GM21529 (cell line): ENCODE data around the gene KRTAP29-1.
"Not testable (repeated sequence)": the region's sequence is repeated elsewhere in the genome, so short reads cannot be mapped to it uniquely, and the experiment has no call there.

Source experiments
- ATAC-seq: cut with Tn5 transposase; IDR thresholded peaks from one replicate; pipeline ENCODE4 v1.9.1; 2021; ENCODE audit not compliant: unreplicated experiment

The KRTAP29-1 gene, protein sequence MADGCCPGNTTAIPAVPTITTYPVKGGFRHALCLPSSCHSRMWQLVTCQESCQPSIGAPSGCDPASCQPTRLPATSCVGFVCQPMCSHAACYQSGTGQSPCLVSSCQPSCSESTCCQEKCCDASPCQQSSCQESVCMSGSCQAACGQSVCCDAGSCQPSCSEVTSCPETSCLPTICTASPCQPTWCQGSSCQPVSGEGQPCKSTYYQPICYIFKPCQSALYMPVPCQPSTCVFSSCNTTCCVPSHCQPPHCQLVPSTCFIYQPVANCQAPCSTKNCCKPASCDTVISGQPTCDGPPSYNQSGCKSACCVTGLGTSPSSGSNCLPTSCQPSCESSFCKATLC

DNA sequence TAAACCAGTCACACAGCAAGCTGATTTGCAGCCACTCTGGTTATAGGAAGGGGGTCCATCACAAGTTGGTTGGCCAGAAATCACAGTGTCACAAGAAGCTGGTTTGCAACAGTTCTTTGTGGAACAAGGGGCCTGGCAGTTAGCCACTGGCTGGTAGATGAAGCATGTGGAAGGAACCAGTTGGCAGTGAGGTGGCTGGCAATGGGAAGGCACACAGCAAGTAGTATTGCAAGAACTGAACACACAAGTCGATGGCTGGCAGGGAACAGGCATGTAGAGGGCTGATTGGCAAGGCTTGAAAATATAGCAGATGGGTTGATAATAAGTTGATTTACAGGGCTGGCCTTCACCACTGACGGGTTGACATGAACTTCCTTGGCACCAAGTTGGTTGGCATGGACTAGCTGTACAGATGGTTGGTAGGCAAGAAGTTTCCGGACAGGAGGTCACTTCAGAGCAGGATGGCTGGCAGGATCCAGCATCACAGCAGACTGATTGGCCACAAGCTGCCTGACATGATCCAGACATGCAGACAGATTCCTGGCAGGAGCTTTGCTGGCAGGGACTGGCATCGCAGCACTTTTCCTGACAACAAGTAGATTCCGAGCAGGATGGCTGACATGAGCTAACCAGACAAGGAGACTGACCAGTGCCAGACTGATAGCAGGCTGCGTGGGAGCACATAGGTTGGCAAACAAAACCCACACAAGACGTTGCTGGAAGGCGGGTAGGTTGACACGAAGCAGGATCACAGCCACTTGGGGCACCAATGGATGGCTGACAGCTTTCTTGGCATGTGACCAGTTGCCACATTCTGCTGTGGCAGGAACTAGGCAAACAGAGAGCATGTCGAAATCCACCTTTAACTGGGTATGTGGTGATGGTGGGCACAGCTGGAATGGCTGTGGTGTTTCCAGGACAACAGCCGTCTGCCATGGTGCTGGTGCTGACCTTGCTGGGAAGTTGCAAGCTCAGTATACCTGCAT lies at the start of gene KRTAP29-1:
KRTAP29-1 (minus strand) TSS at position 936 of the 986 bp plus-strand sequence; CDS start at position 936, 0 bp downstream.
- no peak for ATAC-seq

DNA sequence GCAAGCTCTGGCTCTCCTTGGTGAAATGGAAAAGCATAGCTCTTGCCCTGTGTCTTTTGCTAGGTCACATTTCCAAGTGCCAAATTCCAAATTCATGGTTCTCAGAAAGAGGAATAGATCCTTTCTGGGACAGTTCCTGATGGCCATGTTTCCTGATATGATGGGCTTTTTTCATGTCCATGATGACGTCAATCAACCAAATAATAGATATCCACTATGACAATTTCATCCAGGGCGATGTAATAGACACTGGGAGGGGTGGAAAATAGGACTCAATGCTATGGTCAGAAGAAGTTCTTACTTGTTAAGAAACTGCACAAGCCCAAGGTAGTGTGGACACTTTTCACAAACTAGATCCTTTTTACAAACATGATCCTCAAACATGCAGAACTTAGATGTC lies 48.5 kb upstream of the KRTAP29-1 start:
- ATAC-seq = no peak

DNA sequence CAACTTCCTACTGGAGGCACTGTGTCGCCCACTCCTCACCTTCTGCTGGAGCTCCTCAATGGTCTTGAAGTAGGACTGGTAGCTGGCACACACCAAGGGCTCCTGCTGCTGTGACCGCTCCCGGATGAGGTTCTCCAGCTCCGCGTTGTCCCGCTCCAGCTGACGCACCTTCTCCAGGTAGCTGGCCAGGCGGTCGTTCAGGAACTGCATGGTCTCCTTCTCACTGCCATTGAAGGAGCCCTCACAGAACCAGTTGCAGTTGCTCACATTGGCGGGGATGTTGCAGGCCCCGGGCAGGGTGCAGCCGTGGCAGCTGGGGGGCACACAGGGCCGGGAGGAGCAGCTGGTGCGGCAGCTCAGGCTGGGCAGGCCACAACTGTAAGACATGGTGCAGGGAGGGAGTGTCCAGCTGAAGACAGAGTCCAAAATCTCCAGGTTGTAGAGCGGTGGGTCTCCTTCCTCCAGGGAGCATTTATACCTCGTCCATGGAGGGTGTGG lies 47.8 kb upstream of the KRTAP29-1 start, which contains the start of gene KRT33A:
KRT33A (minus strand) TSS at position 448 of the 498 bp plus-strand sequence; CDS start at position 387, 61 bp downstream.
- ATAC-seq = not testable (repeated sequence)

DNA sequence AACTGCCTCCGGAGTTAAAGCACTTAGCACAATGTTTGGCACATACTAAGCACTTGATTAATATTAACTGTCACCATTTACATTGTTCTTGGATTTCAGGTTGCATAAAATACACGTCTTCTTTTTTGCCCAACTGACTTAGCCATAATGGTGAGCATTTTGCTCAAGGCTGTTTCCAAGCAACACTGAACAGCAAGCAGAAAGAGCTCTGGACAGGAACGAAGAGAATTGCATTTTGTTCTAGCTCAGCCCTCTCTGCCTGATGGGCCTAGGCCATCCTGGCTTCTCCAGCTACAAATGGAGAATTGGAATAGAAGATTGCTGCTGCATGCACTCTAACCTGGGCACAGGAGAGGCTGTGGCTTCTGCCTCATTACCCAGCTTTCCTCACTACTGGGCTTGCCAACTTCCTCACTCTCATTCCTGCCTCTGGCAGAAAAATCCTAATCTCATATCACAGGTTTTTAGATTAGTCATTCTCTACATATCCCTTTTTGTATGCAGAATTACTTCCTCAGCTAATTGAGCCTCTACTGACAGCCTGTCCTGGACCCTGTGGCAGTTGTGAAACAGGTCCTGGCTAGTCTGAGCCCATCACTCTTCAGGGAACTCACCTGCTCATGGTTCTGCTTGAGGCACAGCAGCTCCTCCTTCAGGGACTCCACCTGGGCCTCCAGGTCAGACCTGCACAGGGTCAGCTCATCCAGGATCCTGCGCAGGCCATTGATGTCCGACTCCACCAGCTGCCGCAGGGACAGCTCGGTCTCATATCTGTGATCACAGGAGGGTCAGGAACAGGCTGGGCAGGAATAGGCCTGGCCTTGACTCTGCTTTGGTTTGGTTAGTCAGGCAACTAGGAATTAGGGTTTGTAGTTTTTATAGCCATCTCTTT lies 45.5 kb upstream of the KRTAP29-1 start:
- no peak for ATAC-seq

DNA sequence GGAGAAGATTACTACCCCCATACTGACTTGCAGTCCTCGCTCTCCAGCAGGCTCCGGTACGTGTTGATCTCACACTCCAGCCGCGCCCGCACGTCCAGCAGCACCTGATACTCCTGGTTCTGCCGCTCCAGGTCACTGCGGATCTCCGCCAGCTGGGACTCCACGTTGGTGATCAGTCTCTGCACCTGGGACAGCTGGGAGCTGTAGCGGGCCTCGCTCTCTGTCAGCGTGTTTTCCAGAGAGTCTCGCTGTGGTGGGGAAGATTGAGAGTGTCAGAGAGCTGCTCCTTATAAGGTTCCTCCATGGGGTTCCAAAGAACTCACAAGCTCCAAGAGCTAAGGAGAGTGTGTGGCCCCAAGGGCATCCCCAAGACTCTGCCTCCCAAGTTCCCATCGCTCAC lies 43.8 kb upstream of the KRTAP29-1 start:
- not testable (repeated sequence) for ATAC-seq

DNA sequence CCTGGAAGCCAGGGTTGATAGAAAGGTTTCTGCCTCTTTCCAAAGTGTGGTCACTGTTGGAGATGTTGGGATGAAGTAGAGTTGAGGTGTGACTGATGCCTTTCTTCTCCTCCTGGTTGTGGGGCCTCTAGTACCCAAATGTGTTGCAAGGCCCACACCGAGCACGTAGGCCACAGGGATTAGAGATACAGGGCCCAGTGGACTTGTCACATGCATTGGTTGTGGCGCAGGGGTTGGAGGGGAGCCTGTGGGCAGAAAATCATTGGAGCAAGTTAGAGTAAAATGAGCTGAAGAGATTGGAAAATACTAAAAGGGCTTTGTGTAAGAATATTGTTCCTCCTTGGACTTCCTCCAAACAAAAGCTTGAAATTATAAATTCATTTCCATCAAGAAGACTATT lies 43.3 kb upstream of the KRTAP29-1 start:
- ATAC-seq = no peak

DNA sequence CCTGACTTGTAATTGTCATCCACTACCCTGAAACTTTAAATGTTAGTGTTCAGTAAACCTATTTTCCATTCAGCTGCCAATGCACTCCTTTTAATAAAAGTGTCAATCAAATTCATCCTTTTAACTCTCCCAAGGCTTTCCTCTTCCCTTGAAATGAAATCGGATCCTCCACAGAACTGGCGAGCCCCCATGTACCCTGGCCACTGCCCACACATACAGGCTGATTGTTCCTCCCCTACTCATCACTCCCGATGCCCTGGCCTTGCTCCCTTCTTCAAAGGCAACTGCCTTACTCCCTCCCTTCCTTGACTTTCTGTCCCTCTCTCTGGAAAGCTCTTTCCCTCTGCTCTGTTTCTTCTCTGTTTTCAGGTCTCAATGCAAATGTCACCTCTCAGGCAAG lies 40.4 kb upstream of the KRTAP29-1 start:
- no peak for ATAC-seq

DNA sequence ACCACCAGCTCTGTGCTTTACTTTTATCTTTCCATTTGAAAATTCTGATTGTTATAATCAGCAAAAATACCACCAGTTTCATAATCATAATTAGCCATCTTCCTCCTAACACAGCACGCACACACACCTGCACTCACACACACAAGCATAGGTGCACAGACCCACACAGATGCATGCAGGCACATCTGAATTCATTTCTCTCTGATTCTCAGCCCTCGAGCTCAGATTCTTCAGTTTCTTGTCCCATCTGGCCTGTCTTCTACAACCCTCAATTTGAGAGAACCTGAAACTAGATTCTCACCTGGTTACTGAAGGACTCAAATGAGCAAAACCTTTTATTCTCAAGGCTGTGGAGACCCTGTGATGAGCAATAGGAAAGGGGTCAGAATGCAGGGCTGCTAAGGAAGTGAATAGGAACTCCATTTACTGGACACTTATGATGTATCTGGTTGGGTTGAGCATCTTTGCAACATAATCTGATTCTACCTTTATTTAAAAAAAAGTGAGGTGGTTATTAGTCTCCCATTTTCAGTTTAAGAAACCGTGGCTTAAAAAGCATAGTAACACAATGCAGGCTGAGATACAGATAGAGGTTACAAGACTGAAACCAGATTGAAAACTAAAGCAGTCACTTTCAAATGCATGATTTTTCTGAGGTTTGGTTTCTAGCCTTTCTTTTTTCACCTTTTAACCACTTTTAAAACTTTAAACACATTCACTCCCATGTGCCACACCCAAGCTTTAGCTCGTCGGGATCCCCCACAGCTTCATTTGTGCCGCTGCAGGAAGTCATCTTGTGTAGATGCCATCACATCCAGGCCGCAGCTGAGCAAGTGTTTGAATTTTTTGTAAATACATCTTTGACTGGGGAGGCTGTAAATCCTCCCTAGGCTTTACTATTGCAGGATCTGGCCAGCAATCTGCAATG lies 38.5 kb upstream of the KRTAP29-1 start:
- ATAC-seq = no peak

DNA sequence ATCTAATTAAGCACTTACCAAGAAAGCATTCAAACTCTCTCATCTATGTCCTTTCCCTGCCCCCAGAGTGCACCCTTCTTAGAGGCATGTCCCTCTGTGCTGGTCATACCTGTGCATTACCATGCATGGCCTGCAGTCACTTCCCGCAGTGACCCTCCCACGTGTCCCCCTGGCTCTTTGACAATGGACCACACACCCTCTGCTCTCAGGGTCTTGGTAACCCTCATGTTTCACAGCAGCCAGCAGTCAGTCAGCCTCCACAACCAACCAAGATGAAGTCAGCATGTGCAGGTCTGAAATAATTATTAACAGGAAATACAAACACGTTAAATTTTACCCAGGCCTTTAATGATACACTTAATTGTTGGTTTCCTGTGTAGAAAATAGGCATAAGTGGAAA lies 37.8 kb upstream of the KRTAP29-1 start:
- ATAC-seq = no peak

DNA sequence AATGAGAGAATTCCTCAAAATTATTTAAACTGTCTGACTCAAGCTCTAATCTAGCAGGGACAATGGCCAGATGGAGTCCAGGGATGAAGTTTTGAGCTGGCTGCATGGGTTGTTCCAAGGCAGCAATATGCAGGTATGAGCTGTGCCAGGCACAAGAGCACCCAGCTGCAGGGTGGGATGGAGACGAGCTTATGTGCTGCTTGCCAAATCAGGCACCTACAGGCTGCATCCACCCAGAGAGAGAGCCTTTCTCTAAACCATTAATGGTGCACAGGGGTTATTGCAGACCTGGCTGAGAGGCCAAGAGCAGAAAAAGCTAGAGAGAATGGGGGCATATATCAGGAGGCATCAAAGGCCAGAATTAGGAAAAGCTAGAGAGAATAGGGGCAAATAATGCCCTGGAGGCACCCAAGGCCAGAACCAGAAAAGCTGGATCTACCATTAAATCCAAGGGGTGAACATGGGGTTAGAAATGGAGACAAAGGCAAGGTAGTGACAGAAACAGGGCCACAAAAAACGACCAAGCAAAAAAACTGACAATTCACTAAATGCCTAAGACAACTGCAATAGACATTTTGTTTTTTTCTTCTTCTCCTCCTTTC lies 37.0 kb upstream of the KRTAP29-1 start:
- ATAC-seq = no peak

DNA sequence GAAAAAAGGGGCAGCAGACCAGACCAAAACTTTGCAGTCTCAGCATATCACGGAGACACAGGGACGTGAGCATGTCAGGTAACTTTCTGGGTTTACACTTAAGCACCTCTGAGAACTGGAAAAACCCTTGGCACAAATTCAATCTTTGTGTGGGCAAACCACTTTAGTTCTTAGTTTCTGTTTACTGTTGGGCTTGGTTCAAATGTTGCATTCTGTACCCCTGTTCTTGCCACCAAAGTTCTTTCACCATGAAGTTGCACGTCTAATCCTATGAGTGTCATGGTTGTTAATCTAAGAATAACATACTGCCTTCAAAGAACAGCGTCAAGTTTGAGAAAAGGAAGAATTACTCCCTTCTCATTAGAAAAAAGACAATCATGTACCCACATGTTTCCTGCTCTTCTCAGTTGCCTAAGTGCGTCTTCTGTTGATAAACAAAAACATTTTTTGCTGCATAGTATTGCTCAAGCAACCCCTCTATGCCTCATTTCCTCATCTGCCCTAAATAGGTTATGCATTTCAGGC lies 36.4 kb upstream of the KRTAP29-1 start:
- ATAC-seq = no peak

DNA sequence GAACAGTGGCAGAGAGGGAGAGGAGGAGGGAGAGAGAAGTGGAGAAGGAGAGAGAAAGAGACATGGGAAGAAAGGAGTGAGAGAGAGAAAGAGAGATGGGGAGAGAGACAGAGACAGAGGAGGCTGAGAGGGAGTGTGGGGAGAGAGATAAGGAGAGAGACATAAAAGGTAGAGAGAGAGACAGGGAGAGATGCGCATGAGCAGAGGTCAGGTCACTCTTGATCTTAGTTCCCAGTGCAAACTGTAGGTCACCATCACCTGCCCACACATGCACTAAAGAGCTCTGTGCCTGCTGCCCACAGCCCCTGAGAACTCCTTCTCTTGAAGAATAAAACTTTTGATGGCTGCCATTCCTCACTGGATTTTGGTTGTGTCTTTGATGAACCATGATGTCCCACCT lies 33.1 kb upstream of the KRTAP29-1 start:
- no peak for ATAC-seq

DNA sequence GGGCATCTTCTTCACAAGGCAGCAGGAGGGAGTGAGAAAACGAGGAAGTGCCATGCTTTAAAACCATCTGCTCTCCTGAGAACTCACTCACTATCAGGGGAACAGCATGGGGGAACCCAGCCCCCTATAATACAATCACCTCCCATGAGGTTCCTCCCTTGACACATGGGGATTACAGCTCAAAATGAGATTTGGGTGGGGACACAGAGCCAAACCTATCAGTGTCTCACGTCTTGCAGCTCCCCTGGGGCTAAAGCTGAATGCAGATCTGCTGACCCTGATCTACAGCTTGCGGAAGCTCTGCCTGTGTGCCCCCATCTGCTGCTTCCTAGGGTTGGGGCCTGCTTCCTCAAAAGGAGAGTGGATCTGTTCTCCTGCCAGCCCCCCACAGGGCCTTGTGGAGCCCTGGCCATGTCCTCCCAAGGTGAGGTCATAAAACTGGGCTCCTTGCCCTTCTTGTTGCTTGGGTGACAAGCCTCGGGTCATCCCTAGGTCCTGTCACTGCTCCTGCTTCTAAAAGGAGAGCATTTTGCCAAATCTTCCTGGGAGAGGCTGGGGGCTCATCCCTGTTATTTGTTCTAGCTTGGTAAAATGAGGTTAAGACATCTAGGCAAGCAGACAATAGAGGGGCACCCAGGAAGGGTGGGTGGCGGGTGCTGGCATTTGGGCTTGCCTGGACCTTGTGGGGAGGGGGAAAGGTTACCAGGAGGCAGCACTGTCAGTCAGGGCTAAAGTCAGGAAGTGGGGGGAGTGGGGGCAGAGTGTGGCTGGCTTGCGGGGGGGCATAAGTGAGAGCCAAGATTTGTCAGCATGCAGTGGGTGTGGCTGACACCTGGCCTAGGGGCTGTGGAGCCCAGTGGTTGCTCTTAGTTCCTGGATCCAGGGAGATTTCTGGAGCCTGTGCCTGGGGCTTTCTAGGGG lies 32.0 kb upstream of the KRTAP29-1 start:
- ATAC-seq = no peak

DNA sequence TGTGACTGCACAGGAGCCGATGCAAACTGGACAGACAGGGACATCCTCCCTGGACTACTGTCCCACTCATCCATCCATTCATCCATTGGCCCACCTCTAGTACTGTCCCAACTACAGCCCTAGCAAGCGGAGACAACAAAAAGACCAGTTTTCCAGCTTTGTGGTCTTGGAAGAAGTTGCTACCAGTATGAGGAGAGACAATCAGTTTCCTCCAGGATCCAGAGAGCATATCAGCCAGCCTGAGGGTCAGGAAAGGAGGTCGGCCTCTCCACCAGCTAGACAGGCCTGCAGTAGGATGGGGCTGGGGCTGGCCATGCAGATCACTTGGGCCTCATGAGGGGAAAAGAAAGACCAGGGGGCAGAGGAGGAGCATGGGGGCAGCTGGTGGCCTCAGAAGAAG lies 31.2 kb upstream of the KRTAP29-1 start:
- ATAC-seq = no peak

DNA sequence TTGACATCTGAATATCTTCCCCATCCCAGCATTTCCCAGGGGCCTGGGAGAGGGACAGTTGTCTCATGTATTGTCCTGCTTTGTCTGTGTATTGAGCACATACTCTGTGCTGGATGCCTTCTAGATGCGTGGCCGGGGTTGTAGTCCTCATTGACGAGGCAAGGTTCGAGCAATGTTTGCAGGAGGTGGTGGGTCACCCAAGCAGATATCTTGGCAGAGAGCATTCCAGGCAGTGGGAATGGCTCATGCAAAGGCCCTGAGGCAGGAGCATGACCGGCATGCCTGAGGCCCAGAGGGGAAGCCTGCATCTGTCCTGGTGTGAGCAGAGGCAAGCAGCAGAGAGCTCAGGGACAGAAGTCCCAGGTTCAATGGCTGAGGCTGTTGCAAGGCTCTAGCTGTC lies 30.4 kb upstream of the KRTAP29-1 start:
- no peak for ATAC-seq

DNA sequence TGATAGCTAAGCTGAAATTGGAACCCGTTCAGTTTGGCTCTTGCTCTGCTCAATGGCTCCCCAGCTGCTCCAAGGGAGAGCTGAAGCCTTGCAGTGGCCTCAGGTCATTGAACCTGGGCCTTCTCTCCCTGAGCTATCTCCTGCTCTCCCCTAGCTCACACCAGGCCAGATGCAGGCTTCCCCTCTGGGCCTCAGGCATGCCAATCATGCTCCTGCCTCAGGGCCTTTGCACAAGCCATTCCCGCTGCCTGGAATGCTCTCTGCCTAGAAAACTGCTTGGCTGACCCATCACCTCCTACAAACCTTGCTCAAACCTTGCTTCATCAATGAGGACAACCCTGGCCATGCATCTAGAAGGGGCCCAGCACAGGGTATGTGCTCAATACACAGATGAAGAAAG lies 29.6 kb upstream of the KRTAP29-1 start:
- ATAC-seq = no peak

DNA sequence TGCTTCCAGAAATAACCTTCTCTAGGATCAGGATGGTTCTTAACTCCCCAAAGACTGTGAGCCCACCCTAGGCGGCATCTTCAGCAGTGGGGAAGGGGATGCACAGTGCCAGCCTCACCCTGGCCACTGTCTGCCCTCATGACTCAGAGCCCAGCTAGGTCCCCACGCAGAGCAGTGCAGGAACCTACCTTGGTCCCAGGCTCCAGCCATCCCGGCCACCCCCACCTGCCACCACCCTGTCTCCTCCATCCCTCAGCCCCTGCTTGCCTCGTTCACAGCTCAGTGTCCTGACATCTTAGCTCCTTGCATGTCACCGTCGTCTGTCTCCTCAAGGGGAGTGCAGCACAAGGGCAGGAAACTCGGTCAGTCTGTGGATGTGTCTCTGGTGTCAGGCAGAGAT lies 29.0 kb upstream of the KRTAP29-1 start:
- ATAC-seq = no peak
